ENCODE data around the gene TRIM71.

The TRIM71 gene

GRCh38 chr3:32852146-32852545 is 34.3 kb downstream of the TRIM71 start:
- TF ChIP-seq TAF1 (IDR thresholded peaks at IDR 0.05; ENCODE audit: borderline replicate concordance, insufficient read depth, low read length) (no peak), FOXP2 (optimal IDR thresholded peaks at IDR 0.05; ENCODE audit: borderline replicate concordance, extremely low read depth, extremely low read length, insufficient read depth) (no peak), SIN3A (IDR thresholded peaks at IDR 0.05; ENCODE audit: borderline replicate concordance, insufficient read depth, low read length) (no peak), REST (IDR thresholded peaks at IDR 0.05; ENCODE audit: insufficient read depth in 1 of 2, low read depth in 2 of 2, low read length in 2 of 2) (no peak), POLR2AphosphoS5 (IDR thresholded peaks at IDR 0.05; ENCODE audit: low read depth, low read length) (no peak)

- TF ChIP-seq POLR2AphosphoS5 (IDR thresholded peaks at IDR 0.05; ENCODE audit: low read depth, low read length) (no peak), SIN3A (IDR thresholded peaks at IDR 0.05; ENCODE audit: borderline replicate concordance, insufficient read depth, low read length) (no peak), FOXP2 (optimal IDR thresholded peaks at IDR 0.05; ENCODE audit: borderline replicate concordance, extremely low read depth, extremely low read length, insufficient read depth) (no peak), TAF1 (IDR thresholded peaks at IDR 0.05; ENCODE audit: borderline replicate concordance, insufficient read depth, low read length) (no peak), REST (IDR thresholded peaks at IDR 0.05; ENCODE audit: insufficient read depth in 1 of 2, low read depth in 2 of 2, low read length in 2 of 2) (no peak)
Measured at GRCh38 chr3:32855350-32855953, 37.7 kb downstream of the TRIM71 start.

GRCh38 chr3:32856355-32856889 is 38.6 kb downstream of the TRIM71 start:
- TF ChIP-seq FOXP2 (optimal IDR thresholded peaks at IDR 0.05; ENCODE audit: borderline replicate concordance, extremely low read depth, extremely low read length, insufficient read depth) (no peak), SIN3A (IDR thresholded peaks at IDR 0.05; ENCODE audit: borderline replicate concordance, insufficient read depth, low read length) (no peak), REST (IDR thresholded peaks at IDR 0.05; ENCODE audit: insufficient read depth in 1 of 2, low read depth in 2 of 2, low read length in 2 of 2) (no peak), POLR2AphosphoS5 (IDR thresholded peaks at IDR 0.05; ENCODE audit: low read depth, low read length) (no peak), TAF1 (IDR thresholded peaks at IDR 0.05; ENCODE audit: borderline replicate concordance, insufficient read depth, low read length) (no peak)

- no peak for TF ChIP-seq REST (IDR thresholded peaks at IDR 0.05; ENCODE audit: insufficient read depth in 1 of 2, low read depth in 2 of 2, low read length in 2 of 2)
- TF ChIP-seq SIN3A (IDR thresholded peaks at IDR 0.05; ENCODE audit: borderline replicate concordance, insufficient read depth, low read length), result no peak
- TF ChIP-seq POLR2AphosphoS5 (IDR thresholded peaks at IDR 0.05; ENCODE audit: low read depth, low read length), result no peak
- TF ChIP-seq TAF1 (IDR thresholded peaks at IDR 0.05; ENCODE audit: borderline replicate concordance, insufficient read depth, low read length), result no peak
- no peak for TF ChIP-seq FOXP2 (optimal IDR thresholded peaks at IDR 0.05; ENCODE audit: borderline replicate concordance, extremely low read depth, extremely low read length, insufficient read depth)
Measured at GRCh38 chr3:32856901-32857507, 39.2 kb downstream of the TRIM71 start.

All from PFSK-1 (cell line).